Measurements from ENCODE around the gene SNX30. TPM values are rescaled to one million over a fixed set of nuclear protein-coding genes. Genes with fewer than 3 reads are reported as not detected.

Gene SNX30
- total RNA-seq, 2 donors from 2014 or later, result 7.7 to 9.3 TPM

- DNase-seq, result no peak
- peaks cover 8% of the 10 kb centered on the region for H3K36me3 Mint-ChIP-seq (ENCODE audit: low read depth)
- no peak for ATAC-seq
- no peaks in the 10 kb centered on the region for H3K9me3 ChIP-seq (ENCODE audit: control insufficient read depth, low read length, poor library complexity, severe bottlenecking)
- peaks cover 9% of the 10 kb centered on the region for H3K4me1 Mint-ChIP-seq
- H3K27ac Mint-ChIP-seq, result no peak overlapping the region
- H3K4me3 Mint-ChIP-seq, result no peak overlapping the region
- no peaks in the 10 kb centered on the region for H3K27me3 Mint-ChIP-seq
Observed at GRCh38 chr9:112850840-112851239, 100.3 kb downstream of the SNX30 start.

- DNase-seq, result no peak
- Mint-ChIP-seq H3K27ac (no peak overlapping the region), H3K4me1 (peaks cover 9% of the 10 kb centered on the region), H3K36me3 (ENCODE audit: low read depth) (peaks cover 8% of the 10 kb centered on the region), H3K27me3 (no peaks in the 10 kb centered on the region), H3K4me3 (no peak overlapping the region)
- H3K9me3 ChIP-seq (ENCODE audit: control insufficient read depth, low read length, poor library complexity, severe bottlenecking), result no peaks in the 10 kb centered on the region
- ATAC-seq, result no peak
Observed at GRCh38 chr9:112852741-112853504, 102.4 kb downstream of the SNX30 start.

- ATAC-seq (no peak), DNase-seq (no peak)
- Mint-ChIP-seq H3K36me3 (ENCODE audit: low read depth) (peaks cover 8% of the 10 kb centered on the region), H3K4me1 (peaks cover 10% of the 10 kb centered on the region), H3K27me3 (no peaks in the 10 kb centered on the region), H3K27ac (no peak overlapping the region), H3K4me3 (no peak overlapping the region)
- H3K9me3 ChIP-seq (ENCODE audit: control insufficient read depth, low read length, poor library complexity, severe bottlenecking), result no peaks in the 10 kb centered on the region
Observed at GRCh38 chr9:112853882-112854585, 103.5 kb downstream of the SNX30 start.

- H3K9me3 ChIP-seq (ENCODE audit: control insufficient read depth, low read length, poor library complexity, severe bottlenecking), result no peaks in the 10 kb centered on the region
- ATAC-seq (no peak), DNase-seq (no peak)
- Mint-ChIP-seq H3K4me1 (peaks cover 10% of the 10 kb centered on the region), H3K36me3 (ENCODE audit: low read depth) (peaks cover 8% of the 10 kb centered on the region), H3K27me3 (no peaks in the 10 kb centered on the region), H3K4me3 (no peak overlapping the region), H3K27ac (no peak overlapping the region)
Observed at GRCh38 chr9:112854657-112855056, 104.1 kb downstream of the SNX30 start.

- no peak for ATAC-seq
- H3K9me3 ChIP-seq (ENCODE audit: control insufficient read depth, low read length, poor library complexity, severe bottlenecking), result no peaks in the 10 kb centered on the region
- H3K4me1 Mint-ChIP-seq, result peaks cover 14% of the 10 kb centered on the region
- H3K27ac Mint-ChIP-seq, result no peak overlapping the region
- no peaks in the 10 kb centered on the region for H3K27me3 Mint-ChIP-seq
- DNase-seq, result no peak
- peaks cover 8% of the 10 kb centered on the region for H3K36me3 Mint-ChIP-seq (ENCODE audit: low read depth)
- H3K4me3 Mint-ChIP-seq, result no peak overlapping the region
Observed at GRCh38 chr9:112856200-112856599, 105.6 kb downstream of the SNX30 start.

- Mint-ChIP-seq H3K4me3 (no peak overlapping the region), H3K36me3 (ENCODE audit: low read depth) (peaks cover 5% of the 10 kb centered on the region), H3K4me1 (peaks cover 14% of the 10 kb centered on the region), H3K27me3 (no peaks in the 10 kb centered on the region), H3K27ac (peak overlapping the region; percentile 57)
- no peaks in the 10 kb centered on the region for H3K9me3 ChIP-seq (ENCODE audit: control insufficient read depth, low read length, poor library complexity, severe bottlenecking)
- no peak for ATAC-seq
- no peak for DNase-seq
Observed at GRCh38 chr9:112856843-112857242, 106.3 kb downstream of the SNX30 start.

GRCh38 chr9:112858005-112858404 lies 107.4 kb downstream of the SNX30 start:
- H3K9me3 ChIP-seq (ENCODE audit: control insufficient read depth, low read length, poor library complexity, severe bottlenecking), result no peaks in the 10 kb centered on the region
- H3K27ac Mint-ChIP-seq, result peak overlapping the region; percentile 57
- H3K36me3 Mint-ChIP-seq (ENCODE audit: low read depth), result peaks cover 5% of the 10 kb centered on the region
- H3K4me3 Mint-ChIP-seq, result no peak overlapping the region
- H3K4me1 Mint-ChIP-seq, result peaks cover 13% of the 10 kb centered on the region
- DNase-seq, result no peak
- ATAC-seq, result no peak
- H3K27me3 Mint-ChIP-seq, result no peaks in the 10 kb centered on the region

- H3K36me3 Mint-ChIP-seq (ENCODE audit: low read depth), result peaks cover 6% of the 10 kb centered on the region
- no peaks in the 10 kb centered on the region for H3K9me3 ChIP-seq (ENCODE audit: control insufficient read depth, low read length, poor library complexity, severe bottlenecking)
- H3K27ac Mint-ChIP-seq, result peak overlapping the region; percentile 43
- H3K27me3 Mint-ChIP-seq, result no peaks in the 10 kb centered on the region
- ATAC-seq, result peak; percentile 58
- DNase-seq, result no peak
- H3K4me3 Mint-ChIP-seq, result no peak overlapping the region
- H3K4me1 Mint-ChIP-seq, result peaks cover 14% of the 10 kb centered on the region
Observed at GRCh38 chr9:112858625-112859147, 108.1 kb downstream of the SNX30 start.

GRCh38 chr9:112860451-112860850 lies 109.9 kb downstream of the SNX30 start:
- peaks cover 14% of the 10 kb centered on the region for H3K4me1 Mint-ChIP-seq
- no peak overlapping the region for H3K4me3 Mint-ChIP-seq
- no peaks in the 10 kb centered on the region for H3K27me3 Mint-ChIP-seq
- H3K27ac Mint-ChIP-seq, result no peak overlapping the region
- no peaks in the 10 kb centered on the region for H3K9me3 ChIP-seq (ENCODE audit: control insufficient read depth, low read length, poor library complexity, severe bottlenecking)
- ATAC-seq (no peak), DNase-seq (no peak)
- peaks cover 12% of the 10 kb centered on the region for H3K36me3 Mint-ChIP-seq (ENCODE audit: low read depth)

GRCh38 chr9:112861155-112861554 lies 110.6 kb downstream of the SNX30 start:
- no peaks in the 10 kb centered on the region for H3K9me3 ChIP-seq (ENCODE audit: control insufficient read depth, low read length, poor library complexity, severe bottlenecking)
- ATAC-seq, result no peak
- DNase-seq, result no peak
- Mint-ChIP-seq H3K4me1 (peaks cover 14% of the 10 kb centered on the region), H3K36me3 (ENCODE audit: low read depth) (peaks cover 12% of the 10 kb centered on the region), H3K27me3 (no peaks in the 10 kb centered on the region), H3K4me3 (no peak overlapping the region), H3K27ac (no peak overlapping the region)

- H3K9me3 ChIP-seq (ENCODE audit: control insufficient read depth, low read length, poor library complexity, severe bottlenecking), result no peaks in the 10 kb centered on the region
- DNase-seq (no peak), ATAC-seq (peak; percentile 27)
- peaks cover 9% of the 10 kb centered on the region for H3K36me3 Mint-ChIP-seq (ENCODE audit: low read depth)
- no peaks in the 10 kb centered on the region for H3K27me3 Mint-ChIP-seq
- H3K4me1 Mint-ChIP-seq, result peaks cover 14% of the 10 kb centered on the region
- peak overlapping the region; percentile 53 for H3K27ac Mint-ChIP-seq
- H3K4me3 Mint-ChIP-seq, result no peak overlapping the region
Observed at GRCh38 chr9:112861638-112862555, 111.3 kb downstream of the SNX30 start.

GRCh38 chr9:112863214-112863613 lies 112.7 kb downstream of the SNX30 start:
- peaks cover 16% of the 10 kb centered on the region for H3K4me1 Mint-ChIP-seq
- ATAC-seq, result no peak
- DNase-seq, result no peak
- H3K36me3 Mint-ChIP-seq (ENCODE audit: low read depth), result peaks cover 12% of the 10 kb centered on the region
- H3K27me3 Mint-ChIP-seq, result no peaks in the 10 kb centered on the region
- no peak overlapping the region for H3K4me3 Mint-ChIP-seq
- no peaks in the 10 kb centered on the region for H3K9me3 ChIP-seq (ENCODE audit: control insufficient read depth, low read length, poor library complexity, severe bottlenecking)
- H3K27ac Mint-ChIP-seq, result peak overlapping the region; percentile 29

- peak overlapping the region; percentile 29 for H3K27ac Mint-ChIP-seq
- H3K4me3 Mint-ChIP-seq, result no peak overlapping the region
- peaks cover 14% of the 10 kb centered on the region for H3K4me1 Mint-ChIP-seq
- H3K27me3 Mint-ChIP-seq, result no peaks in the 10 kb centered on the region
- DNase-seq (no peak), ATAC-seq (no peak)
- peaks cover 12% of the 10 kb centered on the region for H3K36me3 Mint-ChIP-seq (ENCODE audit: low read depth)
- no peaks in the 10 kb centered on the region for H3K9me3 ChIP-seq (ENCODE audit: control insufficient read depth, low read length, poor library complexity, severe bottlenecking)
Observed at GRCh38 chr9:112863746-112864145, 113.2 kb downstream of the SNX30 start.
